Measurements from ENCODE around the gene GUCY1A1. TPM values are rescaled to one million over a fixed set of nuclear protein-coding genes. Genes with fewer than 3 reads are reported as not detected.

GUCY1A1 gene
- total RNA-seq, 1 experiment from 2014 or later: not detected

DNA sequence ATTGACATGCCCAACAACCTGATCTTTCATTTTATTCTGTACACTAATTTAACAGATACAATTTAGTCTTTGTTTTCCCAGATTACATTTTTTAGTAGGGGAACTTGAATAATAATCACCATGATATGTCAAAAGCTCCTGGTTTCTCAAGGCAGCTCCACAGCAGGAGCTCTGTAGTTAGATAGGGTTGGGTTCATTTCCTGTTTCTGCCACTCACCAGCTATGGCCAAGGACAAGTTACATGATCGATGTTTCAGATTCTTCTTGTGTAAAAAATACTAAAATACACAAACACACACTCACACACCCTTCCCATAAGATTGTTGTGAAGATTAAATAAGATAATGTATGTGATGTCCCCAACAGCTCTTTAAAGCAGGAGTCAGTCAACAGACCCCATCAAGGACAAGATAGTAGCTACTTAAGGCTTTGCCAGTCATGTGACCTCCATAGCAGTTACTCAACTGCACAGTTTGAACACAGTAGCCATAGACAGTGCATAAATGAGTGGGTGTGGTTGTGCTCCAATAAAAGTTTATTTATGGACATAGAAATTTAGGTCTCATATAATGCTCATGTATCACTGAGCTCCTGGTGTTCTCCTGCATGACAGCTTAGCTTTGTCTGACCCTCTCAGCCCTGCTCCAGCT, 18.4 kb downstream of the GUCY1A1 start:
- DNase-seq (ENCODE audit: unreplicated experiment): no peak
- Mint-ChIP-seq H3K9me3 (ENCODE audit: unreplicated experiment) (no peaks in the 10 kb centered on the region), H3K27ac (ENCODE audit: low read depth, unreplicated experiment) (no peak overlapping the region), H3K4me1 (ENCODE audit: insufficient read depth, unreplicated experiment) (no peaks in the 10 kb centered on the region), H3K4me3 (ENCODE audit: unreplicated experiment) (no peak overlapping the region), H3K27me3 (ENCODE audit: insufficient read depth, unreplicated experiment) (no peaks in the 10 kb centered on the region), H3K36me3 (ENCODE audit: insufficient read depth, unreplicated experiment) (no peaks in the 10 kb centered on the region)
- TF ChIP-seq CTCF (IDR thresholded peaks at IDR 0.05; ENCODE audit: unreplicated experiment): no peak
- ChIA-PET CTCF (interaction anchor here (0.6 kb wide), 2 partner anchors 11 to 35 kb away, joined by 3 read pairs; no protein-coding TSS in a partner anchor), POLR2A (no interaction called here)
- intact Hi-C loops (cut with micrococcal nuclease): no loop called here
- no TSS peak for BruUV-seq (replicated peaks)

DNA sequence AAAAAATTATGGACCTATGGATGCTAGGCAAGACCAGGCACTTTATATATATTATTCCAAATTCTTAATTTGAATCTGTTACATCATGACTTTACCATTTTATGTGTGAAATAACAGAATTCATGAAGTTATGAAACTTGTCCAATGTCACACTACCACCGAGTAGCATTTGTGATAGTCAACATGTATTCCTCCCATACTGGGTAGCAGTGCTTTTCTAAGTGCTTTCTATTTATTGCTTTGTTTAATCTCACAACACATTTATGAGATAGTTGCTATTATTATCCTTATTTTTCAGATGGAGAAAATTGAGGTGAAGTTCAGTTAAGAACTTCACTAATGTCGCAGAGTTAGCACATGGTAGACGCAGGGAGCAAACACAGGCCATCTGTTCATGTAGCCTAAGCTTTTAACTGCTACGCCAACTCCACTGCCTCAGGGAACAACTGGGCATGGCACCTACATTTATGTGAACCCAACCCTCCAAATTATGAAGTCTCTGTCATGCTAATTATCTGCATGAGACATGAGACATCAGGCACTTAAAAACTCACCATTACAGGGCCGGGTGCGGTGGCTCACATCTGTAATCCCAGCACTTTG, 20.8 kb downstream of the GUCY1A1 start:
- ChIA-PET POLR2A (interaction anchor here (1.5 kb wide), 1 partner anchor 18 kb away, joined by 3 read pairs; no protein-coding TSS in a partner anchor), CTCF (interaction anchor here (0.6 kb wide), 1 partner anchor 17 kb away, joined by 4 read pairs; no protein-coding TSS in a partner anchor)
- no TSS peak for BruUV-seq (replicated peaks)
- no peaks in the 10 kb centered on the region for H3K27me3 Mint-ChIP-seq (ENCODE audit: insufficient read depth, unreplicated experiment)
- H3K27ac Mint-ChIP-seq (ENCODE audit: low read depth, unreplicated experiment): no peak overlapping the region
- H3K4me1 Mint-ChIP-seq (ENCODE audit: insufficient read depth, unreplicated experiment): no peaks in the 10 kb centered on the region
- no peak overlapping the region for H3K4me3 Mint-ChIP-seq (ENCODE audit: unreplicated experiment)
- H3K36me3 Mint-ChIP-seq (ENCODE audit: insufficient read depth, unreplicated experiment): no peaks in the 10 kb centered on the region
- no peak for DNase-seq (ENCODE audit: unreplicated experiment)
- TF ChIP-seq CTCF (IDR thresholded peaks at IDR 0.05; ENCODE audit: unreplicated experiment): no peak
- intact Hi-C loops (cut with micrococcal nuclease): no loop called here
- no peaks in the 10 kb centered on the region for H3K9me3 Mint-ChIP-seq (ENCODE audit: unreplicated experiment)

DNA sequence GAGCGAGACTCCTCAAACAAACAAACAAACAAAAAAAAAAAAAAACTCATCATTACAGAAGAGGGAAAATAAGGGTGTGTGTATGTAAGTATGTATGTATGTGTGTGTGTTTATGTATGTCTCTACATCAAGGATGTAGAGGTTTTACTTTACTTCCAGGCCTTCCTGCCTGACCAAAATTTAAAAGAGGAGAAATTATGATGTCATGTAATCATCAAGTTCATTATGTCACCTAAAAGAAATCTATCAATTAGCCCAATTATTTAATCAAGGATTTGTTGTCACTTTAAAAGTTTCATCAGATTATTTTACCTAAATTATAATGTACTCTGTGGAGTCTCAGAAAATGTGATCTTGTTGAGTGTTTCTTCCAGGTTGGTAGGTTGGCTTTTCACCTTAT, 21.6 kb downstream of the GUCY1A1 start:
- no peak for DNase-seq (ENCODE audit: unreplicated experiment)
- no peak overlapping the region for H3K4me3 Mint-ChIP-seq (ENCODE audit: unreplicated experiment)
- CTCF ChIA-PET: no interaction called here
- H3K4me1 Mint-ChIP-seq (ENCODE audit: insufficient read depth, unreplicated experiment): no peaks in the 10 kb centered on the region
- no peak overlapping the region for H3K27ac Mint-ChIP-seq (ENCODE audit: low read depth, unreplicated experiment)
- BruUV-seq (replicated peaks): no TSS peak
- POLR2A ChIA-PET: no interaction called here
- H3K36me3 Mint-ChIP-seq (ENCODE audit: insufficient read depth, unreplicated experiment): no peaks in the 10 kb centered on the region
- no peaks in the 10 kb centered on the region for H3K9me3 Mint-ChIP-seq (ENCODE audit: unreplicated experiment)
- TF ChIP-seq CTCF (IDR thresholded peaks at IDR 0.05; ENCODE audit: unreplicated experiment): no peak
- intact Hi-C loops (cut with micrococcal nuclease): no loop called here
- H3K27me3 Mint-ChIP-seq (ENCODE audit: insufficient read depth, unreplicated experiment): no peaks in the 10 kb centered on the region

DNA sequence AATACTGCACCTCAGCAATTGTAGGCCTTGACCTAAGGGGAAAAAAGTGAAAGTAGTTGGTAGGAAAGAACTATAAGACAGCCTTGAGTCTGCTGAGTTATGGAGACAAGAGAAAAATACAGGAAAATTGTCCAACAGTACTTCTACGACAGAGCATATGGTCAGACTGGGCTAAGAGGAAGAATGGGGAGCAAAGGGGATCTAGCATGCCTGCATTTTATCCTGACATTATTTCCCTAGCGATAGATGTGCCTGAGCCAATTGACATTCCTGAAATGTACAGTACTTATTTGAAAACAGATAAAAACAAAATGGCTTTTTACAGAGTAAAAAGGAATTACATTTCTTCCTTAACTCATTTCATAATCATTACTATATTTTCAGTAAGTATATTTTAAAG, 22.2 kb downstream of the GUCY1A1 start:
- BruUV-seq (replicated peaks): no TSS peak
- H3K27ac Mint-ChIP-seq (ENCODE audit: low read depth, unreplicated experiment): no peak overlapping the region
- H3K4me3 Mint-ChIP-seq (ENCODE audit: unreplicated experiment): no peak overlapping the region

More for the DNA sequence above, 22.2 kb downstream of the GUCY1A1 start:
- POLR2A ChIA-PET: no interaction called here
- no peaks in the 10 kb centered on the region for H3K9me3 Mint-ChIP-seq (ENCODE audit: unreplicated experiment)
- intact Hi-C loops (cut with micrococcal nuclease): no loop called here
- DNase-seq (ENCODE audit: unreplicated experiment): no peak
- H3K36me3 Mint-ChIP-seq (ENCODE audit: insufficient read depth, unreplicated experiment): no peaks in the 10 kb centered on the region
- H3K4me1 Mint-ChIP-seq (ENCODE audit: insufficient read depth, unreplicated experiment): no peaks in the 10 kb centered on the region
- CTCF ChIA-PET: no interaction called here
- no peak for TF ChIP-seq CTCF (IDR thresholded peaks at IDR 0.05; ENCODE audit: unreplicated experiment)
- H3K27me3 Mint-ChIP-seq (ENCODE audit: insufficient read depth, unreplicated experiment): no peaks in the 10 kb centered on the region
